Mesendoderm (in vitro differentiated cells): ENCODE results near the gene ZSWIM6.
"Not testable (repeated sequence)": the region's sequence is repeated elsewhere in the genome, so short reads cannot be mapped to it uniquely, and the experiment has no call there.

ENCODE experiments used
- DNase-seq: peaks from one replicate; pipeline ENCODE4 v3.0.0; 2013
- H2AK5ac ChIP-seq: 2 replicates; pipeline ENCODE4 v1.6.1; 2013; ENCODE audit warnings: low read length, inconsistent platforms
- H2BK120ac ChIP-seq: 2 replicates; pipeline ENCODE4 v1.6.1; 2013; ENCODE audit warnings: low read depth, mild to moderate bottlenecking, low read length, moderate library complexity, mixed read lengths
- H2BK15ac ChIP-seq: replicated peaks from 2 replicates; pipeline ENCODE4 v1.6.1; 2013; ENCODE audit warnings: low read depth, mild to moderate bottlenecking, moderate library complexity
- H2BK5ac ChIP-seq: 2 replicates; pipeline ENCODE4 v1.6.1; 2013; ENCODE audit warnings: low read length, inconsistent platforms
- H3K18ac ChIP-seq: 2 replicates; pipeline ENCODE4 v1.6.1; 2013; ENCODE audit warnings: mild to moderate bottlenecking, low read length, mixed read lengths
- H3K23ac ChIP-seq: one replicate; pipeline ENCODE4 v1.6.1; 2013; ENCODE audit warnings: low read length
- H3K27ac ChIP-seq: 2 replicates; pipeline ENCODE4 v1.5.1; 2013; ENCODE audit warnings: low read depth, mild to moderate bottlenecking, inconsistent platforms, low read length, moderate library complexity
- H3K27me3 ChIP-seq: 2 replicates; pipeline ENCODE4 v1.6.1; 2013; ENCODE audit warnings: low read length, control low read depth, mild to moderate bottlenecking, inconsistent platforms; ENCODE audit not compliant: insufficient read depth, poor library complexity
- H3K36me3 ChIP-seq: 2 replicates; pipeline ENCODE4 v1.6.1; 2013; ENCODE audit warnings: low read length, inconsistent platforms; ENCODE audit not compliant: control insufficient read depth, insufficient read depth
- H3K4ac ChIP-seq: one replicate; pipeline ENCODE4 v1.6.1; 2013; ENCODE audit warnings: low read depth, mild to moderate bottlenecking, low read length, moderate library complexity
- H3K4me1 ChIP-seq: 2 replicates; pipeline ENCODE4 v1.6.1; 2013; ENCODE audit warnings: low read depth, low read length, inconsistent platforms; ENCODE audit not compliant: control insufficient read depth
- H3K4me2 ChIP-seq: 2 replicates; pipeline ENCODE4 v1.6.1; 2013; ENCODE audit warnings: low read length
- H3K4me3 ChIP-seq: 2 replicates; pipeline ENCODE4 v1.5.1; 2013; ENCODE audit warnings: mild to moderate bottlenecking, low read length
- H3K56ac ChIP-seq: one replicate; pipeline ENCODE4 v1.6.1; 2013; ENCODE audit warnings: low read length
- H3K79me1 ChIP-seq: 2 replicates; pipeline ENCODE4 v1.6.1; 2013; ENCODE audit warnings: low read length, inconsistent platforms
- H3K79me2 ChIP-seq: 2 replicates; pipeline ENCODE4 v1.6.1; 2013; ENCODE audit warnings: mild to moderate bottlenecking, low read length; ENCODE audit not compliant: control insufficient read depth, insufficient read depth
- H3K9ac ChIP-seq: 2 replicates; pipeline ENCODE4 v1.6.1; 2013; ENCODE audit warnings: low read length, inconsistent platforms
- H4K5ac ChIP-seq: one replicate; pipeline ENCODE4 v1.6.1; 2013; ENCODE audit warnings: low read length
- H4K8ac ChIP-seq: one replicate; pipeline ENCODE4 v1.6.1; 2013; ENCODE audit warnings: low read depth, mild to moderate bottlenecking, control low read depth, low read length, moderate library complexity
- WGBS: extraction: QIAGEN DNeasy Blood & Tissue Kit; methylation state at CpG from one replicate; pipeline ENCODE4 v1.1.7; 2013; ENCODE audit warnings: low lambda C conversion rate, missing lambda C conversion rate; ENCODE audit not compliant: insufficient coverage; ENCODE audit errors: extremely low coverage; 5-methylcytosine and 5-hydroxymethylcytosine counted together

Gene ZSWIM6

GRCh38 chr5:61408476-61409168, 76.6 kb downstream of the ZSWIM6 start:
- H3K36me3 ChIP-seq, result no peaks in the 10 kb centered on the region
- DNase-seq, result peak; percentile 99
- peaks cover 28% of the 10 kb centered on the region for H3K79me2 ChIP-seq
- H3K23ac ChIP-seq, result no peak overlapping the region
- H2BK120ac ChIP-seq, result no peak overlapping the region
- H3K18ac ChIP-seq, result no peak overlapping the region
- H3K79me1 ChIP-seq, result peaks cover 12% of the 10 kb centered on the region
- H3K4ac ChIP-seq, result no peak overlapping the region
- H2BK15ac ChIP-seq, result no peak overlapping the region
- peaks cover 2% of the 10 kb centered on the region for H3K4me1 ChIP-seq
- no peak overlapping the region for H3K56ac ChIP-seq
- H3K27ac ChIP-seq, result no peak overlapping the region
- H3K27me3 ChIP-seq, result no peaks in the 10 kb centered on the region
- H3K9ac ChIP-seq, result peak overlapping the region; percentile 24
- no CpG with 5 or more reads among the region's 28 CpGs for WGBS
- H4K8ac ChIP-seq, result no peak overlapping the region
- peak overlapping the region; percentile 23 for H3K4me3 ChIP-seq
- no peak overlapping the region for H4K5ac ChIP-seq
- H2BK5ac ChIP-seq, result no peak overlapping the region
- H2AK5ac ChIP-seq, result no peak overlapping the region
- peak overlapping the region; percentile 51 for H3K4me2 ChIP-seq

- Histone ChIP-seq H3K27ac (no peak overlapping the region), H3K4me1 (peaks cover 8% of the 10 kb centered on the region), H3K56ac (no peak overlapping the region), H3K79me1 (peaks cover 14% of the 10 kb centered on the region), H2BK15ac (no peak overlapping the region), H4K8ac (no peak overlapping the region), H3K23ac (no peak overlapping the region), H3K4me2 (no peak overlapping the region), H2AK5ac (no peak overlapping the region), H3K9ac (no peak overlapping the region), H3K4ac (no peak overlapping the region), H3K27me3 (no peaks in the 10 kb centered on the region), H3K4me3 (no peak overlapping the region), H2BK5ac (no peak overlapping the region), H4K5ac (no peak overlapping the region), H3K18ac (no peak overlapping the region), H3K79me2 (peaks cover 33% of the 10 kb centered on the region), H2BK120ac (no peak overlapping the region), H3K36me3 (no peaks in the 10 kb centered on the region)
- DNase-seq, result peak; percentile 82
- no CpG with 5 or more reads among the region's 2 CpGs for WGBS
Observed at GRCh38 chr5:61409568-61409967, 77.5 kb downstream of the ZSWIM6 start.

GRCh38 chr5:61410811-61411210, 78.8 kb downstream of the ZSWIM6 start:
- H3K18ac ChIP-seq, result no peak overlapping the region
- peaks cover 11% of the 10 kb centered on the region for H3K4me1 ChIP-seq
- H3K36me3 ChIP-seq, result no peaks in the 10 kb centered on the region
- no peak overlapping the region for H3K27ac ChIP-seq
- H2BK120ac ChIP-seq, result no peak overlapping the region
- H3K9ac ChIP-seq, result no peak overlapping the region
- H3K79me2 ChIP-seq, result peaks cover 30% of the 10 kb centered on the region
- no CpG with 5 or more reads among the region's 5 CpGs for WGBS
- H3K23ac ChIP-seq, result no peak overlapping the region
- H2AK5ac ChIP-seq, result no peak overlapping the region
- no peak overlapping the region for H3K4me2 ChIP-seq
- H3K27me3 ChIP-seq, result no peaks in the 10 kb centered on the region
- H3K4ac ChIP-seq, result no peak overlapping the region
- H2BK15ac ChIP-seq, result no peak overlapping the region
- no peak overlapping the region for H3K4me3 ChIP-seq
- no peak overlapping the region for H4K8ac ChIP-seq
- no peak overlapping the region for H2BK5ac ChIP-seq
- peaks cover 13% of the 10 kb centered on the region for H3K79me1 ChIP-seq
- no peak overlapping the region for H3K56ac ChIP-seq
- DNase-seq, result no peak
- no peak overlapping the region for H4K5ac ChIP-seq

- no peak overlapping the region for H2BK5ac ChIP-seq
- no peak overlapping the region for H3K56ac ChIP-seq
- H2BK15ac ChIP-seq, result no peak overlapping the region
- H3K9ac ChIP-seq, result no peak overlapping the region
- no peak overlapping the region for H3K4me3 ChIP-seq
- H3K27ac ChIP-seq, result no peak overlapping the region
- no peak overlapping the region for H2BK120ac ChIP-seq
- H3K79me1 ChIP-seq, result peaks cover 12% of the 10 kb centered on the region
- WGBS, result no CpG with 5 or more reads among the region's 2 CpGs
- peaks cover 31% of the 10 kb centered on the region for H3K79me2 ChIP-seq
- no peak overlapping the region for H2AK5ac ChIP-seq
- no peak overlapping the region for H3K23ac ChIP-seq
- H3K18ac ChIP-seq, result no peak overlapping the region
- no peaks in the 10 kb centered on the region for H3K27me3 ChIP-seq
- H3K4me2 ChIP-seq, result no peak overlapping the region
- no peak overlapping the region for H4K5ac ChIP-seq
- no peak overlapping the region for H4K8ac ChIP-seq
- no peak for DNase-seq
- no peak overlapping the region for H3K4ac ChIP-seq
- H3K4me1 ChIP-seq, result peaks cover 15% of the 10 kb centered on the region
- H3K36me3 ChIP-seq, result no peaks in the 10 kb centered on the region
Observed at GRCh38 chr5:61412361-61412760, 80.3 kb downstream of the ZSWIM6 start.

- not testable (repeated sequence) for H3K27me3 ChIP-seq, H2BK5ac ChIP-seq, H4K8ac ChIP-seq, H2AK5ac ChIP-seq, H4K5ac ChIP-seq, H3K27ac ChIP-seq, H3K4me3 ChIP-seq, H3K23ac ChIP-seq, H3K36me3 ChIP-seq, H2BK120ac ChIP-seq, H3K9ac ChIP-seq, H2BK15ac ChIP-seq, H3K4me2 ChIP-seq, H3K18ac ChIP-seq, DNase-seq, H3K4ac ChIP-seq, H3K56ac ChIP-seq
- H3K79me1 ChIP-seq, result peaks cover 12% of the 10 kb centered on the region
- peaks cover 34% of the 10 kb centered on the region for H3K79me2 ChIP-seq
- whole genome bisulfite sequencing, result no CpG with 5 or more reads among the region's 2 CpGs
- peaks cover 15% of the 10 kb centered on the region for H3K4me1 ChIP-seq
Observed at GRCh38 chr5:61413205-61413604, 81.1 kb downstream of the ZSWIM6 start.

- H3K4me3 ChIP-seq, result no peak overlapping the region
- peaks cover 16% of the 10 kb centered on the region for H3K79me1 ChIP-seq
- H3K4ac ChIP-seq, result no peak overlapping the region
- no peak overlapping the region for H2BK5ac ChIP-seq
- H3K18ac ChIP-seq, result no peak overlapping the region
- peaks cover 14% of the 10 kb centered on the region for H3K4me1 ChIP-seq
- DNase-seq, result peak; percentile 33
- H3K9ac ChIP-seq, result no peak overlapping the region
- H3K36me3 ChIP-seq, result no peaks in the 10 kb centered on the region
- no peak overlapping the region for H2AK5ac ChIP-seq
- no peaks in the 10 kb centered on the region for H3K27me3 ChIP-seq
- no peak overlapping the region for H3K27ac ChIP-seq
- H3K56ac ChIP-seq, result no peak overlapping the region
- H4K8ac ChIP-seq, result no peak overlapping the region
- H3K79me2 ChIP-seq, result peaks cover 35% of the 10 kb centered on the region
- no peak overlapping the region for H2BK15ac ChIP-seq
- H3K4me2 ChIP-seq, result no peak overlapping the region
- no peak overlapping the region for H2BK120ac ChIP-seq
- WGBS, result 100% methylated on average over 2 of the region's 6 CpGs
- H4K5ac ChIP-seq, result no peak overlapping the region
- no peak overlapping the region for H3K23ac ChIP-seq
Observed at GRCh38 chr5:61414806-61415205, 82.7 kb downstream of the ZSWIM6 start.
